ENCODE results near the gene MAST3. TPM values are rescaled to one million over a fixed set of nuclear protein-coding genes. Genes with fewer than 3 reads are reported as not detected.

Gene MAST3
- total RNA-seq, 1 donor from 2014 or later, result 16.6 TPM

DNA sequence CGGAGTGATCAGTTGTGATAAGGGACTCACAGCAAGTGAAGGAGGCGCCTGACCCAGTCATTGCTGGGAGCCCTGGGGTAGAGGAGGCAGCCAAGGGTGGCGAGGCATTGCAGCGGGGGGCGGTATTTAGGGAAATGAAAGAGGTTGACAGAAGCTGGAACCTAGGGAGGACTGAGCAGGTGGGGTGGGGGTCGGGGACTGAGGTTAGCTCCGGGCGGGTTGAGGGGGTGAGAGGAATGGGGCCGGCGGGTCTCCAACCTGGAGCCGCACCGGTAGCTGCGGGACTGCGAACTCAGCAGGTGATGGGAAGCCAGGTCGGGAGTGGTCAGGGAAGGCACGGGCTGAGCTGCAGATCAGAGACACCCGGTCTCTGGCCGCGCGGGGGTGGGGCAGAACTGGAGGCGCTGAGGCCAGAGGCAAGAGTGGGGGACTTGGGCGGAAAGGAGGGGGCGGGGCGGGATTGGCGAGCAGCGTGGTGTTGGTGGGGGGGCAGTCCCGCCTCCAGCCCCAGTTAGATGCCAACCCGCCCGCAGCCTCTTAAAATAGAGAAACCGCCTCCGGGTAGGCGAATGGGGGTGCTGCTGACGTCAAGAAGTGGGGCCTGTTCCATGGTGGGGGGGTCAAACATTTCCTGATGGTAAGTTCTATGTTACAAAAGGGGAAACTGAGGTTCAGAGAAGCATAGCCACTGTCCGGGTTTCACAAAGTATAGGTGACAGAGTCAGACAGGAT is 1.5 kb downstream of the MAST3 start:
- peaks cover 2% of the 10 kb centered on the region for H3K4me1 Mint-ChIP-seq (ENCODE audit: low read depth, unreplicated experiment)
- no peaks in the 10 kb centered on the region for H3K36me3 Mint-ChIP-seq (ENCODE audit: unreplicated experiment)
- peaks cover 7% of the 10 kb centered on the region for H3K9me3 Mint-ChIP-seq (ENCODE audit: unreplicated experiment)
- peaks cover 4% of the 10 kb centered on the region for H3K27me3 Mint-ChIP-seq (ENCODE audit: unreplicated experiment)
- peak overlapping the region; percentile 25 for H3K4me3 Mint-ChIP-seq (ENCODE audit: unreplicated experiment)
- DNase-seq, result no peak
- TF ChIP-seq CTCF (IDR thresholded peaks at IDR 0.05; ENCODE audit: partially characterized antibody, unreplicated experiment), result no peak
- H3K27ac Mint-ChIP-seq (ENCODE audit: unreplicated experiment), result no peak overlapping the region

GRCh38 chr19:18099623-18099995 is 2.0 kb downstream of the MAST3 start:
- DNase-seq, result no peak
- Mint-ChIP-seq H3K4me1 (ENCODE audit: low read depth, unreplicated experiment) (peaks cover 2% of the 10 kb centered on the region), H3K4me3 (ENCODE audit: unreplicated experiment) (no peak overlapping the region), H3K9me3 (ENCODE audit: unreplicated experiment) (peaks cover 7% of the 10 kb centered on the region), H3K27ac (ENCODE audit: unreplicated experiment) (no peak overlapping the region), H3K36me3 (ENCODE audit: unreplicated experiment) (no peaks in the 10 kb centered on the region), H3K27me3 (ENCODE audit: unreplicated experiment) (peaks cover 4% of the 10 kb centered on the region)
- no peak for TF ChIP-seq CTCF (IDR thresholded peaks at IDR 0.05; ENCODE audit: partially characterized antibody, unreplicated experiment)

GRCh38 chr19:18100710-18101109 is 3.1 kb downstream of the MAST3 start:
- no peak for TF ChIP-seq CTCF (IDR thresholded peaks at IDR 0.05; ENCODE audit: partially characterized antibody, unreplicated experiment)
- H3K9me3 Mint-ChIP-seq (ENCODE audit: unreplicated experiment), result peaks cover 7% of the 10 kb centered on the region
- H3K4me3 Mint-ChIP-seq (ENCODE audit: unreplicated experiment), result no peak overlapping the region
- peak; percentile 68 for DNase-seq
- no peak overlapping the region for H3K27ac Mint-ChIP-seq (ENCODE audit: unreplicated experiment)
- H3K27me3 Mint-ChIP-seq (ENCODE audit: unreplicated experiment), result peaks cover 4% of the 10 kb centered on the region
- H3K4me1 Mint-ChIP-seq (ENCODE audit: low read depth, unreplicated experiment), result peaks cover 2% of the 10 kb centered on the region
- H3K36me3 Mint-ChIP-seq (ENCODE audit: unreplicated experiment), result no peaks in the 10 kb centered on the region

- H3K27me3 Mint-ChIP-seq (ENCODE audit: unreplicated experiment), result peaks cover 4% of the 10 kb centered on the region
- no peaks in the 10 kb centered on the region for H3K36me3 Mint-ChIP-seq (ENCODE audit: unreplicated experiment)
Measured at GRCh38 chr19:18101268-18101667, 3.7 kb downstream of the MAST3 start.

More at GRCh38 chr19:18101268-18101667, 3.7 kb downstream of the MAST3 start:
- H3K27ac Mint-ChIP-seq (ENCODE audit: unreplicated experiment), result peak overlapping the region; percentile 4
- DNase-seq, result no peak
- no peak for TF ChIP-seq CTCF (IDR thresholded peaks at IDR 0.05; ENCODE audit: partially characterized antibody, unreplicated experiment)
- H3K4me1 Mint-ChIP-seq (ENCODE audit: low read depth, unreplicated experiment), result peaks cover 2% of the 10 kb centered on the region
- peaks cover 7% of the 10 kb centered on the region for H3K9me3 Mint-ChIP-seq (ENCODE audit: unreplicated experiment)
- peak overlapping the region; percentile 38 for H3K4me3 Mint-ChIP-seq (ENCODE audit: unreplicated experiment)

All from glutamatergic neuron (in vitro differentiated cells).